NCI-H748 treated with DMSO at 0.1 percent for 48 hours (cell line): Measurements from ENCODE around the gene KIF26B.
"Not testable (repeated sequence)": the region's sequence is repeated elsewhere in the genome, so short reads cannot be mapped to it uniquely, and the experiment has no call there.

Experiments used
- DNase-seq: peaks from one replicate; lab custom pipeline; 2025; lab: John Stamatoyannopoulos, UW

Gene KIF26B

DNA sequence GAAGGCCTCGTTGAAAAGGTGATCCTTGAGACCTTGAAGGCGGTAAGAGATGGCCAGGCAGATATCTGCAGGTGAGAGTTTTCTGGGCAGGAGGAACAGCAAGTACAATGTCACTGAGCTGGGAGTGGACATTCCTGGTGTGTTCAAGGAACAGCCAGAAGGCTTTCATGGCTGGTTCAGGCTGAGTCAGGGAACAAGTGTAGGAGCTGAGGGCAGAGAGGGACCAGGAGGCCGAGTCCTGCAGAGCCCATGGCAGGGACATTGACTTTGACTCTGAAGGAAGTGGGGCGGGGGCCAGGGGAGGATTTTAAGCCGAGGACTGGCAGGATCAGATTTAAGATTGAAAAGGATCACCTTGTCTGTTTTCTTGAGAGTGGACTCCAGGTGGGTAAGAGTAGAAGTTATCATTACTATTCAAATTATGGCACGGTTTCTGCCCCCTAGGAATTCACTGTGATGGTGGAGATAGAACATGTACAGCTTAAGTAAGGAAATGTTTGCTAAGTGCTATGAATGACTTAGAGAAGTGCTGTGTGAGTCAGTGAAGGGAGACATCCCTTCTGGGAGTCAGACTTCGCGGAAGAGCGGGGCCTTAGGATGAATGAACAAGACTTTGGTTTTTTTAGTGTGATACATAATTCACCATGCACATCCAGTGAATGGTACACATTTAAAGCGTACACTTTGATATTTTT lies 202.3 kb downstream of the KIF26B start:
- no peak for DNase-seq

GRCh38 chr1:245359101-245359680 lies 204.4 kb downstream of the KIF26B start:
- DNase-seq: not testable (repeated sequence)

GRCh38 chr1:245361065-245361464 lies 206.3 kb downstream of the KIF26B start:
- DNase-seq: no peak

DNA sequence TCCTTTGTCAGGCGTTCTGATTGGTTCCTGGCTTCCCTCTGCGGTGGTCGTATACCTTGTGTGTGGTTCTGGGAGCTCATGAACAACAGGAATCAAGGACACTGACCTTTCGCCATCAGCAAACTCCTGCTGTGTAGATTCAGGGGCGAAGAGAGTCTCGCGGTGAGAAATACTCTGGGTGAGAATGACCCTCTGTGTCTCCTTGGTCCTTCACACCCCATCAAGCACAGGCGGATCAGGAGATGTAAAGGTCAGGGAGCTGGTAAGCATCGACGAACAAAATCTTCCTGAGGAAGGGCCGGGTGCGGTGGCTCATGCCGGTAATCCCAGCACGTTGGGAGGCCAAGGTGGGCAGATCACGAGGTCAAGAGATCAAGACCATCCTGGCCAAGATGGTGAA lies 207.2 kb downstream of the KIF26B start:
- DNase-seq: no peak

GRCh38 chr1:245363461-245364200 lies 208.8 kb downstream of the KIF26B start:
- DNase-seq: no peak

- no peak for DNase-seq
Measured at GRCh38 chr1:245365095-245366020, 210.6 kb downstream of the KIF26B start.

- DNase-seq: no peak
Measured at GRCh38 chr1:245366886-245367285, 212.1 kb downstream of the KIF26B start.

DNA sequence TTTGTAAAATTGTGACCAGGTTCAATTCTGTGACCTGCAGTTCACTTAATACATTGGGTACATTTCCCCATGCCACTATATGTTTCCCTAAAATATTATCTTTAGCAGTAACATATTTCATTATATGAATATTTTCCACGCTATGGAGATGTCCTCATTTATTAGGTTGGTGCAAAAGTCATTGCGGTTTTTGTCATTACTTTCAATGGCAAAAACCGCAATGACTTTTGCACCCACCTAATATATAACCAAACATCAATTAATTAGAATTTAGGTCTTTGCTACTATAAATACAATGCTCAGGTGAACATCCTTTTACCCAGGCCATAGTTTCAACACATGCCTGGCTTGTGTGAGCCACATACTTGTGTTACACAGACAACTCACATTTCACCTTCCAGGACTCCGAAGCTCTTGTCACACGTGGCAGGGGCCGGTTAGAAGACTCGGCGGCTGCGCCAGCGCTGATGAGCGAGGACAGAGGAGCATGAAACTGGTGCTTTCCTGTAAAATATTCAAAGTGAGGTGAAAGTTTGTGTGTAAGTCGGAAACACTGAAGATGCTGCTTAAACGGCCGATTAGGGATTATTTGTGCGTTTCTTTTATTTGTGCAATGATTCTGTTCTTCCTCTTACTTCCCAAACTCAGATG lies 215.5 kb downstream of the KIF26B start:
- no peak for DNase-seq

- no peak for DNase-seq
Measured at GRCh38 chr1:245370905-245371581, 216.3 kb downstream of the KIF26B start.

DNA sequence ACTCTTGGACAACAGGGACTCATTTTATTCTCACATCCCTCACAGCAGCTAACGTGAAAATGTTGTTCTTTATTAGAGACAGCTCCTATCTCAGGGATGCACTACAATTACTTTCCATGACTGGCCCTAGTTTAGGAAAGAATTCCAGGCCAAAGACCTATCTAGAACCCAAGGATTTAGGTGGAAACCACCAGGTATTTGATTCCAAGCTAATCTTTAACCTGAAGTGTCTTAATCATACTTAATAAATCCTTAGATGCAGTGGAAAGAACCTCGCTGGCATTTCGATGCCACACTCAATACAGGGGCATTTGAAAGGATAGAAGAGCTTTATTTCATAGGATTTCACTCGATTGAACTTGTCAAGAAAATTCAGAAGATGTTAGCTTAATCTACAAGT lies 218.3 kb downstream of the KIF26B start:
- DNase-seq: no peak

GRCh38 chr1:245375789-245376460 lies 221.1 kb downstream of the KIF26B start:
- no peak for DNase-seq

DNA sequence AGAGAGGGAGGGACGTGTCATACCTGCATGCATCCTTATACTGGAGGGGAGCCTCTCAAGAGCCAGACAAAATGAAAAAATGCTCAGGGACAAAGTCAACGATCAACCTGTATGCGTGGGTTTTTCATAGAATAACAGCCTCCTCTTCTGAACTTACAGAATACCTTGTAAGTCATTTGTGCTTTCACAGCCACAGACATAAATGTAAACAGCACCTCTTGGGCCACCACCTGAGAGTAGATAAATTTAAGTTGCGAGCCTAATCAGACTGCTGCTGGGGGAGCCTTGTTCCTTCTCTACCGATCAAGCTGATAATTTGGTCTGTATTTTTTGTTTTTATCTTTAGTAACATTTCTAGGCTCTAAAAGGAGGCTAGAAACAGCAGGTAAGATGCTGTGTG lies 223.1 kb downstream of the KIF26B start:
- DNase-seq: no peak

DNA sequence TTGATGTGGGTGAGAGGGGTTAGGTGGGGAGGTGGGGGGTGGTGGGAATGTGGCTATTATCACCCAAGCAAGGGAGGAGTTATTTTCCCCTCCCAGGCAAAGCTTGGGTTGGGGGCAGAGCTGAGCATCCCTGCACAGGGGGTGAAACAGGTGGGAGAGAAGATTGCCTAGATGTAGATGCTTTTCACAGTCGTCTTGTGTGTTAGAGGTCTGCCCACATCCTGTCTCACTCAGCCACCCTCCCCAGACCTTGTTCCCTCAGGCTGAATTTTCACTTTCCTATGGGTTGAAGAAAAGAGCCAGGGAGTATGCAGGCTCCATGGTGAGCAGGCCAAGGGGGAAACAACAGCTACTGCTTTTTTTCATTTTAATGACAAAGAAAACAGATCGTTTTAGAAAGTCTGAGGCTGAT lies 223.5 kb downstream of the KIF26B start:
- DNase-seq: no peak

- DNase-seq: no peak
Measured at GRCh38 chr1:245378745-245379144, 224.0 kb downstream of the KIF26B start.

GRCh38 chr1:245380790-245381535 lies 226.2 kb downstream of the KIF26B start:
- no peak for DNase-seq

DNA sequence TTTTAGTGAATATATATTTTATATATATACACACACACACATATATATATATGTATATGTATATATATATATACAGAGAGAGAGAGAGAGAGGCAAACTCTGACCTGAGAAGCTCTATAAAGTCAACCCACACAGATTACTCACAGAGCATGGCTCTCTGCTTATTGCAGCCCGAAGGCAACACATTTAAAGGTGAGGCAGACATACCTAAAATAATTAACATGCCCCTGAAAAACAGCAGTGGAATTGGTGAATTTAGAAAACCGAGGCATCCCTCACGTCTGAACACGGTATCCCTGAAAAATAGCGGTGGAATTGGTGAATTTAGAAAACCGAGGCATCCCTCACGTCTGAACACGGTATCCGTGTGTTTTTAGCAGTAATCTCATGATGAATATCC lies 228.2 kb downstream of the KIF26B start:
- DNase-seq: no peak

- no peak for DNase-seq
Measured at GRCh38 chr1:245383396-245384330, 228.9 kb downstream of the KIF26B start.

- no peak for DNase-seq
Measured at GRCh38 chr1:245386297-245386971, 231.6 kb downstream of the KIF26B start.
